ENCODE results near the gene TBCCD1. TPM values are rescaled to one million over a fixed set of nuclear protein-coding genes. Genes with fewer than 3 reads are reported as not detected.
A peak's percentile ranks its signal among the peaks of the same experiment; 100 is the strongest.
"Not testable (repeated sequence)": the region's sequence is repeated elsewhere in the genome, so short reads cannot be mapped to it uniquely, and the experiment has no call there.

Gene TBCCD1
- total RNA-seq, 1 donor from 2014 or later, result 6.6 TPM

DNA sequence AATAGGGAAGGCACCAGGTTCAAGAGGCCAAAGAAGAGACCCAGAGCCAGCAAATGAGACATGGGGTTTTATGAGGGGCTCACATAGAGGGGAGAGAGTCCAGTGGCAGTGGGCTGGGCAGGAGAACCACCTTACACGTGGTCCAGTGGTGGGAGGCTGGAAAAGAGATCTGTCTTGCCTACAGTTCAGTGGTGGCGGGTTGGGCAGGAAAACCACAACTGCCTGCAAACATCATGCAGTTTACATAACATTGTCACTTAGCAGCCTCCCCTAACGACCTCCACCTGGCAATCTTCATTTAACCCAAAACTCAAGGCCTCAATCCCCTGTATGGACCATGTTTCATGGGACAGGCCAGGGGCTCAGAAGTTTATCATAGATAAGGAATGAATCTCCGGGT is 52.0 kb downstream of the TBCCD1 start:
- ATAC-seq, result no peak

DNA sequence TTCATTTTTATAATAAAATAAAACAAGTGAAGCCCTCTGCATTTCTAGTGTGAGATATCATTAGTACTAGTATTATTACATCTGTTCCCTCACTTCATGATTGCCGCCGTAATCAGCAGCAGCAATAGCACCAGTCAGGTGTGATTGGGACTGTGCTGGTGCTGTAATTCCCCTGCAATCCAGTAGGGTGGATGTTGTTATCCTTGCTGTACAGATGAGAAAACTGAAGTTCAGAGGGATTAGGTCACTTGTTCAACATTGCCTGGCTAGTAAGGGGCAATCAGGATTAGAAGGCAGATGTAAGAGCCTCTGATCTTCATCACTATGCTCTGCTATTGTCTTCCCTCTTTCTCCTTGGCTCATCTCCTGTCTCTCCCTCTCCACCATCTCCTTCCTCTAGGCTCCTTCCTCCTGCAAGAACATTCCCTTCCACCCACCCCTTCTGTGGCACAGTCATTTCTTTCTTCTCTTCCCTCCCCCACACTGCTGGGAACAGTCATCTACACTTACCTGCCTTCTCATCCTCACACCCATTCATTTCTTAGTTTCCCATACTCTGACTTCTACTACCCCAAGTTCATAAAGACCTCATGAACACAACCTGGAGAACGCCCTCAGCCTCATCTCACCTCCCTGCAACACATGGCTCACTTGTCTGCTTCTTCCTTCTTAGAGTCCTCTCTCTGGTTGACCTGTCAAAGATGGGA is 52.7 kb downstream of the TBCCD1 start:
- ATAC-seq, result peak; percentile 31

DNA sequence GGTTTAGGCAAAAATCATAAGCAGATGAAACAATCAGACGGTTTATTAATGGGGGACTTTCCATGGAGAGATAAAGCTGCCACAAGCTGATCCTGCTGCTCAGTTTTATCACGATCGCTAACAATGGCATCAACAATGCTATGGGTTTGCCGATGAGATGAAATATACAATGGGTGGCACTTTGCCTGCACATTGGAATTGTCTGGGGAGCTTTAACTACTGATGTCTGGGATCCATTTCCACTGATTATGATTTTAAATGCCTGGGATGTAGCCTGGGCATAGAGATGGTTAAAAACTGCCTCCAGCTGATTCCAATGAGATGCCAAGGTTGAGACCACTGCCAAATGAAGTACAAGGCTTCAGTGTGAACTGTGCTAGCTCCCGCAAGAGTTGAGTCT is 53.8 kb downstream of the TBCCD1 start:
- no peak for ATAC-seq

DNA sequence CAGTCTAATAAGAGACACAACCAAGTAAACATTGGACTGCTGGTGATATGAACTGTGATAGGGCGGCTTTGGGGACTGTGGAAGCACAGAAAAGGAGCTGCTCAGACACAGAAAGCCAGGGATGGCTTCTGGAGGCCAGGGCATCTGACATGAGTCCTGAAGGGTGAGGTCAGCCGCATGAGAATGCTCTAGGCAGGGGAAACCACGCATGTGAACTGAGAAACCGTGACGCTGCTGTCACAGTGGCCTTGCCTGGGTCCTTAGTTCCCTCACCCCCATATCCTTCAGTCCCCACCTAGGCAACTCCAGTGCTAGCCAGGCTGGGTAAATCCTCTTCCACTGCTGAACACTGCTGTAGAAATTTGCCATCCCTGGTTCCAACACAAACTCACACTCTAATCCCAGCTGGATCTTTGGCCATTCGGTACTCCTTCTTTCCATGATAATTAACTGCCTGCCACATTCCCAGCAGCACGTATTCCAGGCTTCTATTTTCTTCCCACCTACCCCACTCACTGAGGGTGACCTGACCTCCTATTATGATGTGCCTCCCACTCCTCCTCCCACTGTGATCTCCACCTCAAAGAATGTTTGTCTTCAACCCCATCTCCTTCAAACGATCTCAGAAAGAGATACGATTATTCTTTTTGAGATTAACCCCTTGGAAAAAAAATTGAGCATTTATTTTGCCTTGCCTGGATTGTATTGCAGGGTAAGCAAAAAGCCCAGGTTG is 54.4 kb downstream of the TBCCD1 start:
- no peak for ATAC-seq

DNA sequence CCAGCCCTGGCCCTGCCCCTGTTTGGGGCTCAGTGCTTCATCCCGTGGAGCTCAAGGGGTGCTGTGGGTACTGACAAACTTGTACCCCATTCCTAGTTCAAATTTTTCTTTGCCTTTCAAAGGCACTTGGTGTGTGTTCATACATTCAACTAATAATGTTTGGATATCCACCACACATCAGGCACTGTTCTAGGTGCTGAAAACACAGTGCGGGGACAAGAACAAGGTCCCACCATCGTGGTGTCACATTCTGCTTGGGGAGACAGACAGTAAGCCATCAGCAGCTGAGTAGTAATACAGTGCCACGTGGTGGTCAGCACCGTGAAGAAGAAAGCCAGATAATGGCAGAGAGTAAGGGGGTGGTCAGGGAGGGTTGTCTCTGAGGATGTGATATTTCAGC is 55.4 kb downstream of the TBCCD1 start:
- no peak for ATAC-seq

DNA sequence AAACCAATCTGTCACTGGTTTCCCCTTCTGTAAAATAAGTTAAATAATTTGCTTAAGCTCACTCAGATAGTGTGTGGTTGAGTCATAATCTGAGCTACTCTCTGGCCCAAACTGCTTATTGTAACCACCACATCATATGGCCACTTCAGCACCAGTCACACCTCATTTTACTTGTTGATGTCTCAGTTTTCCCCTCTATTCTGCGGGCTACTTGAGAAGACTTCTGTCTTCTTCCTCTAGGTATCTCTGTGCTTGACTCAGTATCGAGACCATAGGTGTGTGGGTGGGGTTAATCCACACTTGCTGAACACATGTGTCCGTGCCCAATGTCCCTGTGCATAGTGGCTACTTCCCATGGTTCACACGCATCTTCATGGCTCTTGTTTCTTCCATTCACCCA is 55.9 kb downstream of the TBCCD1 start:
- no peak for ATAC-seq

DNA sequence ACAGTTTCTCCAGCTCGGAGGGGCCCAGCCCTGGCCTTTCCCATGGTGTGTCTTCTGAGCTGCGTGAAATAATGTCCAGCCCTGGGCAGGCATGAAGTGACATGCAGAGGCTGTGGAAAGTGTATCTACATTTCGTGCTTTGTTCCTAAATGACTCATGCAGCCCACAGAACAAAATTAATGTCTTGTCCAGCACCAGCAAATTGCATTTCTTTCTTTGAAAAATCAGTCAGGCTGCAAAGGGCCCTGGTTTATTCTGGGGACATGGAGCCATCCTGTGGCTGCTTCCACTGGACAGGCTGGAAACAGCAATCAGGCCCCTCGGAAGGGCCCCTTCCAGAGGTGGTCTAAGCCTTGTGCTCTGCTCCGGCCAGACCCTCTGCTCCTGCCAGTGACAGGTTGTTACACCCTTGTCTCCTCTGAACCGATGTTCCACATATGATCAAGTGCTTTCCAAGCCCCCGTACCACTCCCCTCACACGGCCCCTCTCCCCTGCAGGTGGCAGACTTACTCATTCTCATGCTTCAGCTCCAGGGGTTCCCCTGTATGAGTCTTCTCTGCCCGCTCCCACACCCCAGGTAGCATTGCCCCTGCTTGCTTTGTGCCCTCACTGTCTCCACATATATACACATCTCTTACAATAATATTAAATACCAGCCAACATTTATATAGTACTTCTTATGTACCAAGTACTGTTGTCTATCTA is 56.6 kb downstream of the TBCCD1 start:
- no peak for ATAC-seq

DNA sequence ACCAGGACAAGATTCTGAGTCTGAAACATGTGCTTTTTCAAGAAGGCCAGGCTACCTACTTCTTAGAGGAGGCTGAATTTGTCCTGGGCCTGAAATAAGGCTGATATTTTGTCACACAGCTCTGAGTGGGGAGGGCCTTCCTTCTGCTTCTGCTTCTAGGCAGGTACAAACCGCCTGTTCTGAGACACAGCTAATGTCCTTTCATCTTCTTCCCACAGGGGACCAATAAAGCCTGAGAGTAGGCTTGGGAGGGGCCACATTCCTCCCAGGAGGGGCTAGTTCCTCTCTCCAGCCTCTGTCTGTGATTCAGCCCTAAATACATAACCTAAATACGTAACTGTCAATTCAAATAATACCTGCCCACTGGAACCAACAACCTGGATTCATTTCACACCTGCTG is 57.7 kb downstream of the TBCCD1 start:
- ATAC-seq, result no peak

DNA sequence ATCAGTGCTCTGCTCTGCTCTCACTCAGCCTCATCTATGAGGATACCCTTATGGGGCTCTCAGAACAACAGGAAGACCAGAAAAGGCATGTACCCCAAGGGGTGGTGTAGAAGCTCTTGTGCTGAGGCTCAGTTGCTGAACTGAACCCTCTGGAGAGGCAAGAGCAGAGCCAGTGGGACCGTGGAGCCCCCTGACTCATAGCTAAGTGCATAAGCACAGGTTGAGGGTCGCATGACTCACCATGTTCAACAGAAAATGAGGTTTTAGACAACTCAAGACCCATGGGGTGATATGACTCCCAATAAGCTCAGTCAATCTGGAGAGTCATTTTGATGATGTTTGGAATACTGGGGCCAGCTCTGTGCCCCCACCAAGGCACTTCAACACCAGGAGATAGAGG is 60.3 kb downstream of the TBCCD1 start:
- no peak for ATAC-seq

DNA sequence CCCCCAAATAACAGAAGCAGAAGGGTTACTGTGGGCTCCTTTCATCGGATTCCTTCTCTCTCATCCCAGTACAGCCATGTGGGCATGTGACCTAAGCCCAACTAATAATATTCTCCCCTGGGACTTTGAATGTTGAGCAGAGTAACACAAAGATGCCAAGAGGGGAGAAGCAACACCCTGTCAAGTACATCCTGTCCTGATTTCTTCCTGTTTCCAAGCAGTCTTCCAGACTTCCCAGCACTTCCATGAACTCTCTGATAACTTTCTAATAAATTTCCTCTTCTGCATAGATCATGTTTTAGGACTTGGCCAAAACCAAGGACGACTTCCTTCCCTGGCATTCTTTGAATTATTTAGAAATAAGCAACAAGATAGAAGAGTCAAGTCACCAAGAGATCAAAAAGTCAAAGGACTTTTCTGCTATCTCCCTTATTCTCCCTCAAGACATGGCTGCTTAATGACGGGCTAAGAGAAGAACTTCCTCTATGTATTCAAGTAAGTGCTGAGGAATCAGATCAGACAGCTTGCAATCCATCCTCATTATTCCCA is 60.9 kb downstream of the TBCCD1 start:
- ATAC-seq, result no peak

DNA sequence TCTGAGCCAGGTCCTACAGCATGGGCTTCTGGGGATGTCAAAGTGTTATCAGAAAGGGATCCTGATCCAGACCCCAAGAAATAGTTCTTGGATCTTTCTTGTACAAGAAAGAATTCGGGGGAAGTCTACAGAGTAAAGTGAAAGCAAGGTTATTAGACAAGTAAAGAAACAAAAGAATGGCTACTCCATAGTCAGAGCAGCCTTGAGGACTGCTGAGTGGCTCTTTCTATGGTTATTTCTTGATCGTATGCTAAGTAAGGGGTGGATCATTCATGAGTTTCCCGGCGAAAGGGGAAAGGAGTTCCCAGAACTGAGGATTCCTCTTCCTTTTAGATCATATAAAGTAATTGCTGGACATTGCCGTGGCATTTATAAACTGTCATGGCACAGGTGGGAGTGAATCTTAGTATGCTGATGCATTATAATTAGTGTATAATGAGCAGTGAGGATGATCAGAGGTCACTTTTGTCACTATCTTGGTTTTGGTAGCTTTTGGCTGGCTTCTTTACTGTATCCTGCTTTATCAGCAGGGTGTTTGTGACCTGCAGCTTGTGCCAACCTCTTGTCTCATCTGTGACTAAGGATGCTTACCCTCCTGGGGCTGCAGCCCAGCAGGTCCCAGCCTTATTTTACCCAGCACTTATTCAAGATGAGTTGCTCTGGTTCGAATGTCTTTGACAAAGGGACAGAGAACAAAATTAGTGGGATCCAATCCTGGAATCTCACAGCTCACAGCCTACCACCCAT is 64.0 kb downstream of the TBCCD1 start:
- no peak for ATAC-seq

DNA sequence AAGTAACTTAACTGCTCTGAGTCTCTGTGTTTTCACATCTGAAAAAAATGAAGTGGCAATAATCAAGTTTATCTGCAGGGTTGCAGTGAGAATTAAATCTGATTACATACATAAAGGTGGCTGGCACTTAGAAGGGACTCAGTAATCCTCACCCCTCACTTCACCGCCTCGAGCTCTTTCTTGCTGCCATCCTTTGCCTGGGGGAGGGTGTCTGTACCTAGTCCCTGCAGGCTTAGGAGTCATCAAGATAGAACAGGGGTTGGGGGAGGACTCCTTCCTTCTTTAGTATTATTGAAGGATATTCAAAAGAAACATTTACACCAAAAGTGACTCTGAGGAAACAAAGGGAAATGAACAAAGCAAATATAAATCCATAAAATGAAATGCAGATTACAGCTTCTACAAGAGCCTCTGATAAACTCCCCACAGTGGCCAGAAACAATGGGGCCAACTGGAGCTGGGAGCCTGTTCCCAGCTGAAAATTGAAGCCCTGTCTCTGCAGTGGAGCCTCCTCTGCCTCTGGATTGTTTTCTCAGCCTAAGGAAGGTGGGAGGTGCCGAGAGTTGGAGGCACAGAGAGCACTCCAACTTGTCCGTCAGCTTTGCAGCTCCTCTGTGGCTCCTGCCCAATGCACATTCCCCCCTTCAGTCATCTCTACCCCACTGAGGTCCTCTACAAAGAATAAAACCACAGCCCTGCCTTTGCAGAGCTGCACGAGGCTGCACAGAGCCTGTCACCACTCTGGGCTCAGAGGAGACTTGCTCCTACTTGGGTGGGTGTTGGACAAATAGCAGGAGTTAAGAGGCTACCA is 64.8 kb downstream of the TBCCD1 start:
- ATAC-seq, result no peak

DNA sequence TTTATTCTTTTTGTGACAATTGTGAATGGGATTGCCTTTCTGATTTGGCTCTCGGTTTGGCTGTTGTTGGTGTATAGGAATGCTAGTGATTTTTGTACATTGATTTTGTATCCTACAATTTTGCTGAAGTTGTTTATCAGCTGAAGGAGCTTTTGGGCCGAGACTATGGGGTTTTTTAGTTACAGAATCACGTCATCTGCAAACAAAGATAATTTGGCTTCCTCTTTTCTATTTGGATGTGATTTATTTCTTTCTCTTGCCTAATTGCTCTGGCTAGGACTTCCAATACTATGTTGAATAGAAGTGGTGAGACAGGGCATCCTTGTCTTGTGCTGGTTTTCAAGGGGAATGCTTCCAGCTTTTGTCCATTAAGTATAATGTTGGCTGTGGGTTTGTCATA is 67.2 kb downstream of the TBCCD1 start:
- not testable (repeated sequence) for ATAC-seq

DNA sequence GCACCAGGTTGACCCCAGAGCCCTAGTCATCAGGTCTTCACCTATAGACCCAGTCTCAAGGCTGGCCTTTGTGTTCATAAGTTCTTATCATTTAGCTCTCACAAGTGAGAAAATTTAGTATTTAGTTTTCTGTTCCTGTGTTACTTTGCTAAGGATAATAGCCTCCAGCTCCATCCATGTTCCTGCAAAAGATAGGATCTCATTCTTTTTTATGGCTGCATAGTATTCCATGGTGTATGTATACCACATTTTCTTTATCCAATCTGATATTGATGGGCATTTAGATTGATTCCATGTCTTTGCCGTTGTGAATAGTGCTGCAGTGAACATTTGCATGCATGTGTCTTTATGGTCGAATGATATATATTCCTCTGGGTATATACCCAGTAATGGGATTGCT is 69.1 kb downstream of the TBCCD1 start:
- ATAC-seq, result not testable (repeated sequence)

DNA sequence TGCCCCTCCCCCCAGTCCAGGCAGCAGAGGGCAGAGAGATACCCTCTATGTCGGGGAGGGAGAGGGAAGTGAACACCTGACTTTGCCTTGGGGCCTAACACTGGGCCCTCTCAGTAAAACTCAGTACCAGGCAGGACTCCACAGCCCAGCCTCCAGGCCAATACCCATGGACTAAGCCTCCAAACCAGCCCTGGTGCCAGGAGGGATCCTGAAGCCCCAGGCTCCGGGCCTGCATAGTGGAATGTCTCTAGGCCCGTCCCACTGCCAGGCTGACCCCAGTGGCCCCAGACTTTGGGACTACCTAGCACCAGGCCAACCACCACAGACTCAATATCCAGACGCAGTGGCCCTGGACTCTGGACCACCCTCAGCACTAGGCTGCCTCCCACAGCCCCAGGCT is 69.5 kb downstream of the TBCCD1 start:
- no peak for ATAC-seq

DNA sequence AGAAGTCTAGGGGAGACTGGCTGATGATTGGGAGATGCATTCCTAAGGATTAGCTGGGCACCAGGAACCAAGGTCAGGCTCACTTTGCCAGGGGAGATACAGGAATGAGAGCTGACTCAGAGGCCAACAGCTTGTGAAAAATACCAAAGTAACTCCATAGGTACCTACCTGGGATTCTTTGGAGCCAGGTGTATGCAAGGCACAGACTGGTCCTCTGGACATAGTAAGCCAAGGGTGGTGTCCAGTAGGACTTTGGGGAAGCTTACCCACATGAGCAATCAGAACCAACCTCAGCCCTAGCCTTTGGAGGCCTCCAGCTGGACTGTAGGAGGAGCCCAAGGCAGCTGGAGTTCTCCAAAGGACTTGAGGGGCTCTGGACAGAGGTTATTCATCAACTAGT is 70.5 kb downstream of the TBCCD1 start:
- ATAC-seq, result no peak

Other genes with a start within 250 kb of the TBCCD1 start
- 0.40 TPM for gene DGKG, start 205.1 kb downstream of the TBCCD1 start, total RNA-seq
- gene CRYGS, start 23.0 kb downstream of the TBCCD1 start, total RNA-seq, result 1.2 TPM
- 24.0 TPM for gene DNAJB11, start 3.4 kb upstream of the TBCCD1 start, total RNA-seq
- gene AHSG, start 45.7 kb upstream of the TBCCD1 start, total RNA-seq, result not detected
- not detected for gene FETUB, start 73.1 kb upstream of the TBCCD1 start, total RNA-seq
- 0.12 TPM for gene HRG, start 98.7 kb upstream of the TBCCD1 start, total RNA-seq
- gene KNG1, start 150.0 kb upstream of the TBCCD1 start, total RNA-seq, result not detected
- 118 TPM for gene EIF4A2, start 216.2 kb upstream of the TBCCD1 start, total RNA-seq
- 18.2 TPM for gene RFC4, start 239.1 kb upstream of the TBCCD1 start, total RNA-seq